IPS-15b (cell line): ENCODE data around the gene PLAU.
"Not testable (repeated sequence)": the region's sequence is repeated elsewhere in the genome, so short reads cannot be mapped to it uniquely, and the experiment has no call there.

Experiments used
- H3K27me3 ChIP-seq: one replicate; pipeline ENCODE4 v1.6.1; 2013; ENCODE audit warnings: low read length; ENCODE audit not compliant: control insufficient read depth, insufficient read depth
- H3K36me3 ChIP-seq: one replicate; pipeline ENCODE4 v1.6.1; 2013; ENCODE audit warnings: low read length; ENCODE audit not compliant: control insufficient read depth, insufficient read depth
- H3K4me1 ChIP-seq: one replicate; pipeline ENCODE4 v1.6.1; 2013; ENCODE audit warnings: mild to moderate bottlenecking, low read length; ENCODE audit not compliant: control insufficient read depth, insufficient read depth
- H3K4me3 ChIP-seq: one replicate; pipeline ENCODE4 v1.5.1; 2013; ENCODE audit warnings: low read depth, low read length
- H3K9ac ChIP-seq: one replicate; pipeline ENCODE4 v1.6.1; 2013; ENCODE audit warnings: low read depth, mild to moderate bottlenecking, low read length
- H3K9me3 ChIP-seq: one replicate; pipeline ENCODE4 v1.6.1; 2013; ENCODE audit warnings: mild to moderate bottlenecking, low read length; ENCODE audit not compliant: control insufficient read depth, insufficient read depth

The PLAU gene

GRCh38 chr10:73950155-73950948 lies 39.4 kb downstream of the PLAU start:
- Histone ChIP-seq H3K4me3 (no peak overlapping the region), H3K27me3 (no peaks in the 10 kb centered on the region), H3K9ac (no peak overlapping the region), H3K9me3 (no peaks in the 10 kb centered on the region), H3K36me3 (no peaks in the 10 kb centered on the region), H3K4me1 (no peaks in the 10 kb centered on the region)

GRCh38 chr10:73953665-73954064 lies 42.7 kb downstream of the PLAU start:
- no peak overlapping the region for H3K4me3 ChIP-seq
- no peaks in the 10 kb centered on the region for H3K9me3 ChIP-seq
- peaks cover 6% of the 10 kb centered on the region for H3K4me1 ChIP-seq
- H3K9ac ChIP-seq = no peak overlapping the region
- no peaks in the 10 kb centered on the region for H3K36me3 ChIP-seq
- no peaks in the 10 kb centered on the region for H3K27me3 ChIP-seq

- no peak overlapping the region for H3K9ac ChIP-seq
- peaks cover 6% of the 10 kb centered on the region for H3K4me1 ChIP-seq
- H3K36me3 ChIP-seq = no peaks in the 10 kb centered on the region
- no peak overlapping the region for H3K4me3 ChIP-seq
- no peaks in the 10 kb centered on the region for H3K9me3 ChIP-seq
- no peaks in the 10 kb centered on the region for H3K27me3 ChIP-seq
These were observed 43.8 kb downstream of the PLAU start for GRCh38 chr10:73954737-73955136.

GRCh38 chr10:73955719-73956118 lies 44.8 kb downstream of the PLAU start:
- peaks cover 6% of the 10 kb centered on the region for H3K4me1 ChIP-seq

GRCh38 chr10:73956476-73957359 lies 45.8 kb downstream of the PLAU start:
- Histone ChIP-seq H3K9me3 (no peaks in the 10 kb centered on the region), H3K4me1 (peaks cover 6% of the 10 kb centered on the region), H3K36me3 (no peaks in the 10 kb centered on the region), H3K9ac (no peak overlapping the region), H3K4me3 (no peak overlapping the region), H3K27me3 (no peaks in the 10 kb centered on the region)

More at GRCh38 chr10:73955719-73956118, 44.8 kb downstream of the PLAU start:
- Histone ChIP-seq H3K9ac (no peak overlapping the region), H3K4me3 (no peak overlapping the region), H3K9me3 (no peaks in the 10 kb centered on the region), H3K27me3 (no peaks in the 10 kb centered on the region), H3K36me3 (no peaks in the 10 kb centered on the region)

GRCh38 chr10:73959484-73960243 lies 48.7 kb downstream of the PLAU start:
- H3K27me3 ChIP-seq = no peaks in the 10 kb centered on the region
- no peaks in the 10 kb centered on the region for H3K36me3 ChIP-seq
- no peak overlapping the region for H3K4me3 ChIP-seq
- H3K9me3 ChIP-seq = no peaks in the 10 kb centered on the region
- no peak overlapping the region for H3K9ac ChIP-seq
- peaks cover 8% of the 10 kb centered on the region for H3K4me1 ChIP-seq

GRCh38 chr10:73962386-73962785 lies 51.5 kb downstream of the PLAU start:
- Histone ChIP-seq H3K9me3 (no peaks in the 10 kb centered on the region), H3K9ac (no peak overlapping the region), H3K27me3 (no peaks in the 10 kb centered on the region), H3K36me3 (no peaks in the 10 kb centered on the region), H3K4me3 (no peak overlapping the region), H3K4me1 (peaks cover 16% of the 10 kb centered on the region)

GRCh38 chr10:73963533-73963932 lies 52.6 kb downstream of the PLAU start:
- not testable (repeated sequence) for H3K9ac ChIP-seq, H3K27me3 ChIP-seq, H3K4me3 ChIP-seq, H3K36me3 ChIP-seq, H3K9me3 ChIP-seq
- peaks cover 28% of the 10 kb centered on the region for H3K4me1 ChIP-seq

- H3K36me3 ChIP-seq = no peaks in the 10 kb centered on the region
- H3K4me1 ChIP-seq = peaks cover 32% of the 10 kb centered on the region
- H3K27me3 ChIP-seq = no peaks in the 10 kb centered on the region
- peak overlapping the region; percentile 8 for H3K9ac ChIP-seq
- H3K9me3 ChIP-seq = no peaks in the 10 kb centered on the region
- H3K4me3 ChIP-seq = no peak overlapping the region
These were observed 53.8 kb downstream of the PLAU start for GRCh38 chr10:73964743-73965142.

- H3K9me3 ChIP-seq, H3K27me3 ChIP-seq, H3K36me3 ChIP-seq: not testable (repeated sequence)
- peak overlapping the region; percentile 43 for H3K4me3 ChIP-seq
- H3K4me1 ChIP-seq = peaks cover 32% of the 10 kb centered on the region
- peak overlapping the region; percentile 90 for H3K9ac ChIP-seq
These were observed 54.4 kb downstream of the PLAU start for GRCh38 chr10:73965267-73965889.
